HepG2 (cell line): ENCODE results near the gene MKNK1. TPM values are rescaled to one million over a fixed set of nuclear protein-coding genes. Genes with fewer than 3 reads are reported as not detected.

Experiments
- BCL3 ChIP-seq: sonication (generic); formaldehyde crosslinking; IDR thresholded peaks from 2 replicates; pipeline ENCODE4 v1.5.1; 2020; ENCODE audit warnings: mild to moderate bottlenecking, missing genetic modification reagents, moderate library complexity
- FIP1L1 ChIP-seq: fragments of 200-400 bp; formaldehyde crosslinking; IDR thresholded peaks from 2 replicates; pipeline ENCODE4 v1.6.1; 2018; ENCODE audit warnings: low read depth, mild to moderate bottlenecking, low read length, moderate library complexity, borderline replicate concordance; ENCODE audit not compliant: insufficient read depth
- GFI1 ChIP-seq: sonication (generic); formaldehyde crosslinking; IDR thresholded peaks from 2 replicates; pipeline ENCODE4 v1.5.0; 2020; ENCODE audit warnings: missing genetic modification reagents, mild to moderate bottlenecking, borderline replicate concordance
- HOXA9 ChIP-seq: sonication (generic); formaldehyde crosslinking; IDR thresholded peaks from 2 replicates; pipeline ENCODE4 v1.8.1; 2022; ENCODE audit warnings: missing genetic modification reagents, mild to moderate bottlenecking, moderate library complexity, borderline replicate concordance
- ZBTB4 ChIP-seq: sonication (generic); formaldehyde crosslinking; IDR thresholded peaks from 2 replicates; pipeline ENCODE4 v1.4.0; 2020; ENCODE audit warnings: missing genetic modification reagents, mild to moderate bottlenecking, borderline replicate concordance
- ZNF264 ChIP-seq: sonication (generic); formaldehyde crosslinking; IDR thresholded peaks from 2 replicates; pipeline ENCODE4 v1.4.0; 2020; ENCODE audit warnings: missing genetic modification reagents
- ZNF331 ChIP-seq: sonication (generic); formaldehyde crosslinking; IDR thresholded peaks from 2 replicates; pipeline ENCODE4 v1.4.0; 2020; ENCODE audit warnings: missing genetic modification reagents
- ZNF496 ChIP-seq: sonication (generic); formaldehyde crosslinking; IDR thresholded peaks from 2 replicates; pipeline ENCODE4 v1.8.1; 2023; ENCODE audit warnings: mild to moderate bottlenecking, moderate library complexity, missing genetic modification reagents; ENCODE audit not compliant: insufficient replicate concordance
- ZNF609 ChIP-seq: sonication (generic); formaldehyde crosslinking; IDR thresholded peaks from 2 replicates; pipeline ENCODE4 v1.4.0; 2020; ENCODE audit warnings: mild to moderate bottlenecking, missing genetic modification reagents, borderline replicate concordance
- ZNF652 ChIP-seq: IDR thresholded peaks from 2 replicates; pipeline ENCODE4 v1.6.1; 2016; ENCODE audit warnings: low read depth, borderline replicate concordance
- polyA plus RNA-seq, 8 experiments: library from polyadenylated mRNA; depleted of rRNA in 3 of 8; stranded (reverse) in 7 of 8; unstranded in 1 of 8; fragments of >200 nt; fragmentation: Illumina TruSeq in 4 of 8; extraction: Trizol in 4 of 8; gene quantifications; 2 replicates each; pipeline versions ENCODE4 v1.2.1 to v1.2.3, GENCODE V29; 2011 to 2016; ENCODE audit warnings: low read depth in 4 of 8, missing spikeins in 1 of 8, mixed read lengths in 1 of 8; ENCODE audit not compliant: insufficient read depth in 1 of 8
- total RNA-seq, 5 experiments: library from RNA; depleted of rRNA; stranded (reverse); fragments of >200 nt; fragmentation: Illumina TruSeq; extraction: Trizol; gene quantifications; 2 replicates each; pipeline ENCODE4 v1.2.3, GENCODE V29; 2016; ENCODE audit warnings: low read depth in 1 of 5

Gene MKNK1
- total and polyA plus RNA-seq, 2 of the 13 experiments (the other 11 are each of a cell fraction or from before 2014, with no cell fraction given): 18.5 to 24.1 TPM

- TF ChIP-seq BCL3 (CRISPR knock-in tag) (no peak), ZBTB4 (CRISPR knock-in tag) (no peak), ZNF496 (CRISPR knock-in tag) (no peak), ZNF264 (no peak), GFI1 (CRISPR knock-in tag) (no peak), ZNF652 (CRISPR knock-in tag) (no peak), ZNF609 (no peak), FIP1L1 (no peak), HOXA9 (CRISPR knock-in tag) (no peak), ZNF331 (CRISPR knock-in tag) (no peak)
These were observed 86.1 kb downstream of the MKNK1 start (continued) for GRCh38 chr1:46517932-46518498.
